B cell (primary cell): Measurements from ENCODE around the gene TBXAS1. TPM values are rescaled to one million over a fixed set of nuclear protein-coding genes. Genes with fewer than 3 reads are reported as not detected.
"Not testable (repeated sequence)": the region's sequence is repeated elsewhere in the genome, so short reads cannot be mapped to it uniquely, and the experiment has no call there.

Experiments
- ATAC-seq: fragments of 200-7000 bp; cut with Tn5 transposase; one replicate; pipeline ENCODE4 v1.10.0; 2021; ENCODE audit warnings: low read depth, mild to moderate bottlenecking, moderate number of reproducible peaks, moderate library complexity
- CTCF ChIA-PET: fragments of 350-600 bp; sonication (Branson Sonifier 250); formaldehyde crosslinking; loops from one replicate; lab custom pipeline; 2021; ENCODE audit warnings: antibody characterized with exemption, inconsistent platforms; lab: Charles Lee
- POLR2A ChIA-PET: fragments of 350-600 bp; sonication (Branson Sonifier 250); formaldehyde crosslinking; loops from one replicate; lab custom pipeline; 2021; ENCODE audit warnings: antibody characterized with exemption; lab: Charles Lee
- DNase-seq: peaks from one replicate; pipeline ENCODE4 v3.0.0; 2013
- H2AFZ ChIP-seq: 2 replicates; pipeline ENCODE4 v1.6.1; 2012; ENCODE audit warnings: mild to moderate bottlenecking, low read depth, low read length; ENCODE audit not compliant: insufficient read depth, poor library complexity, severe bottlenecking
- H3K27ac ChIP-seq, 2 donors: 1 replicate in 1 of 2; 2 replicates in 1 of 2; pipeline ENCODE4 v1.5.1; 2012 to 2013; ENCODE audit warnings: low read length in 2 of 2, mild to moderate bottlenecking in 2 of 2, moderate library complexity in 1 of 2
- H3K27me3 ChIP-seq, 4 experiments: fragments of 200-600 bp in 1 of 4; sonication (generic) in 1 of 4; replicated peaks in 1 of 4; 1 replicate in 2 of 4; 2 replicates in 2 of 4; pipeline versions ENCODE4 v1.6.1 to v1.7.0; 2013 to 2016; ENCODE audit warnings: low read length in 3 of 4, mild to moderate bottlenecking in 2 of 4, mixed read lengths in 1 of 4, moderate library complexity in 1 of 4; ENCODE audit not compliant: insufficient read depth in 4 of 4, control insufficient read depth in 3 of 4; ENCODE audit errors: control extremely low read depth in 1 of 4
- H3K36me3 ChIP-seq, 2 experiments: replicated peaks in 1 of 2; 1 replicate in 1 of 2; 2 replicates in 1 of 2; pipeline versions ENCODE4 v1.6.1 to v1.7.1; 2013; ENCODE audit warnings: low read length in 1 of 2; ENCODE audit not compliant: insufficient read depth in 2 of 2, control insufficient read depth in 1 of 2; ENCODE audit errors: control extremely low read depth in 1 of 2, extremely low read depth in 1 of 2
- H3K4me1 ChIP-seq, 2 donors: fragments of 200-600 bp in 1 of 2; sonication (generic) in 1 of 2; 1 replicate in 1 of 2; 2 replicates in 1 of 2; pipeline versions ENCODE4 v1.5.1 to v1.6.1; 2013 to 2017; ENCODE audit warnings: low read length in 2 of 2; ENCODE audit not compliant: control insufficient read depth in 2 of 2, insufficient read depth in 2 of 2
- H3K4me2 ChIP-seq: replicated peaks from 2 replicates; pipeline ENCODE3; 2012; ENCODE audit warnings: mild to moderate bottlenecking, low read depth, low read length; ENCODE audit not compliant: poor library complexity, severe bottlenecking
- H3K4me3 ChIP-seq, 5 experiments: fragments of 200-600 bp in 1 of 5; sonication (generic) in 1 of 5; 1 replicate in 3 of 5; 2 replicates in 2 of 5; pipeline versions ENCODE4 v1.5.1 to v1.7.0; 2011 to 2016; ENCODE audit warnings: low read length in 4 of 5, mild to moderate bottlenecking in 4 of 5, low read depth in 2 of 5, control low read depth in 1 of 5, moderate library complexity in 1 of 5; ENCODE audit not compliant: insufficient read depth in 1 of 5; ENCODE audit errors: control extremely low read depth in 1 of 5, extremely low read depth in 1 of 5
- H3K79me2 ChIP-seq: fragments of 200-600 bp; sonication (generic); one replicate; pipeline ENCODE4 v1.6.0; 2016; ENCODE audit warnings: low read length; ENCODE audit not compliant: control insufficient read depth, insufficient read depth
- H3K9ac ChIP-seq: fragments of 200-600 bp; sonication (generic); 2 replicates; pipeline ENCODE4 v1.6.1; 2017; ENCODE audit warnings: mild to moderate bottlenecking, low read length, moderate library complexity
- H3K9me3 ChIP-seq, 3 donors: one replicate each; pipeline versions ENCODE4 v1.6.1 to v1.7.1; 2013; ENCODE audit warnings: low read length in 2 of 3; ENCODE audit not compliant: control insufficient read depth in 2 of 3, insufficient read depth in 1 of 3; ENCODE audit errors: control extremely low read depth in 1 of 3
- H4K20me1 ChIP-seq: 2 replicates; pipeline ENCODE4 v1.6.0; 2012; ENCODE audit warnings: mild to moderate bottlenecking, low read length; ENCODE audit not compliant: insufficient read depth, control insufficient read depth, poor library complexity, severe bottlenecking
- H3K27ac Mint-ChIP-seq: one replicate; pipeline ENCODE4 v1.8.0; 2021; ENCODE audit warnings: mixed read lengths
- H3K27me3 Mint-ChIP-seq: one replicate; pipeline ENCODE4 v1.8.0; 2021; ENCODE audit warnings: mixed read lengths
- H3K4me1 Mint-ChIP-seq: one replicate; pipeline ENCODE4 v1.8.0; 2021; ENCODE audit warnings: mixed read lengths
- H3K4me3 Mint-ChIP-seq: one replicate; pipeline ENCODE4 v1.8.0; 2021; ENCODE audit warnings: mixed read lengths
- H3K9me3 Mint-ChIP-seq: one replicate; pipeline ENCODE4 v1.8.0; 2022; ENCODE audit warnings: mixed read lengths; ENCODE audit not compliant: insufficient read depth
- CTCF ChIP-seq: fragments of 200-600 bp; IDR thresholded peaks from one replicate; pipeline ENCODE4 v1.8.0; 2022; ENCODE audit warnings: antibody characterized with exemption, mild to moderate bottlenecking
- EZH2 ChIP-seq: IDR thresholded peaks from 2 replicates; pipeline ENCODE4 v1.6.1; 2012; ENCODE audit warnings: borderline replicate concordance, low read depth, mild to moderate bottlenecking, moderate library complexity, low read length; ENCODE audit not compliant: insufficient read depth, poor library complexity, severe bottlenecking
- WGBS: methylation state at CpG from one replicate; pipeline ENCODE4 v1.1.5; 2013; ENCODE audit warnings: missing lambda C conversion rate; ENCODE audit not compliant: insufficient coverage; 5-methylcytosine and 5-hydroxymethylcytosine counted together
- intact Hi-C: fragments of 100-400 bp; cut with micrococcal nuclease; formaldehyde crosslinking; loops from one replicate; pipeline ENCODE4 v1.10.0; 2022
- polyA plus RNA-seq: library from polyadenylated mRNA; depleted of rRNA; stranded (reverse); fragments of >200 nt; gene quantifications from 2 replicates; pipeline ENCODE4 v1.2.3, GENCODE V29; 2012
- total RNA-seq, 2 donors: library from RNA; stranded (reverse); fragments of 120-200 nt in 1 of 2; gene quantifications; 1 replicate in 1 of 2; 2 replicates in 1 of 2; pipeline versions ENCODE4 v1.2.3 to v1.2.4, GENCODE V29; 2013 to 2022

TBXAS1 gene
- total and polyA plus RNA-seq, 2 donors (not counting 1 experiment from before 2014, with no cell fraction given): 8.1 to 21.0 TPM

- H3K4me2 ChIP-seq: no peak overlapping the region
- Mint-ChIP-seq H3K27me3 (no peaks in the 10 kb centered on the region), H3K4me3 (peak overlapping the region; percentile 17), H3K4me1 (peaks cover 47% of the 10 kb centered on the region), H3K27ac (no peak overlapping the region), H3K9me3 (peaks cover 3% of the 10 kb centered on the region)
- ChIA-PET CTCF (interaction anchor here (1.2 kb wide), 1 partner anchor 9 kb away, joined by 6 read pairs; no protein-coding TSS in a partner anchor), POLR2A (no interaction called here)
- intact Hi-C loops: loop anchor here (5.0 kb wide), 1 partner anchor 40 kb away; no protein-coding TSS in a partner anchor
- no peaks in the 10 kb centered on the region for H3K36me3 ChIP-seq
- H3K4me1 ChIP-seq: peaks cover 19 to 23% of the 10 kb centered on the region in 2 donors
- peaks cover 0 to 14% (median 3%) of the 10 kb centered on the region in 3 donors for H3K9me3 ChIP-seq
- TF ChIP-seq EZH2 (no peak), CTCF (no peak)
- no peaks in the 10 kb centered on the region for H3K79me2 ChIP-seq
- no peak overlapping the region for H2AFZ ChIP-seq
- no peak for ATAC-seq
- no peak for DNase-seq
- H3K4me3 ChIP-seq: no peak overlapping the region
- no CpG with 5 or more reads among the region's 4 CpGs for WGBS
- no peaks in the 10 kb centered on the region for H4K20me1 ChIP-seq
- H3K27ac ChIP-seq: no peak overlapping the region
- H3K9ac ChIP-seq: no peak overlapping the region
- H3K27me3 ChIP-seq: no peaks in the 10 kb centered on the region
These were observed 73.5 kb downstream of the TBXAS1 start for GRCh38 chr7:139902436-139903102.

DNA sequence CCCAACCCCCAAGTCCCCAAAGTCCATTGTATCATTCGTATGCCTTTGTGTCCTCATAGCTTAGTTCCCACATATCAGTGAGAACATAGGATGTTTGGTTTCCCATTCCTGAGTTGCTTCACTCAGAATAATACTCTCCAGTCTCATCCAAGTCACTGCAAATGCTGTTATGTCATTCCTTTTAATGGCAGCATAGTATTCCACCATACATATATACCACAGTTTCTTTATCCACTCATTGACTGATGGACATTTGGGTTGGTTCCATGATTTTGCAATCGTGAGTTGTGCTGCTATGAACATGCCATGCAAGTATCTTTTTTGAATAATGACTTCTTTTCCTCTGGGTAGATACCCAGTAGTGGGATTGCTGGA is 74.0 kb downstream of the TBXAS1 start:
- H3K4me3 Mint-ChIP-seq, POLR2A ChIA-PET, H3K27ac Mint-ChIP-seq: not testable (repeated sequence)

More for the DNA sequence above, 74.0 kb downstream of the TBXAS1 start:
- CTCF ChIA-PET, H3K27me3 ChIP-seq, H3K27ac ChIP-seq, H3K9me3 Mint-ChIP-seq, H3K27me3 Mint-ChIP-seq, H3K36me3 ChIP-seq, H2AFZ ChIP-seq, H3K4me2 ChIP-seq, DNase-seq, ATAC-seq, H3K4me3 ChIP-seq, H3K9ac ChIP-seq, H4K20me1 ChIP-seq, H3K79me2 ChIP-seq: not testable (repeated sequence)
- WGBS: 83% methylated on average over 2 of the region's 2 CpGs
- Histone ChIP-seq H3K9me3 (peaks cover 0 to 14% (median 3%) of the 10 kb centered on the region in 3 donors), H3K4me1 (peaks cover 23% of the 10 kb centered on the region in 2 donors)
- intact Hi-C loops: loop anchor here (5.0 kb wide), 1 partner anchor 41 kb away; no protein-coding TSS in a partner anchor
- H3K4me1 Mint-ChIP-seq: peaks cover 50% of the 10 kb centered on the region
